Upper lobe of right lung (tissue), 1 donor: ENCODE data around the gene SMARCD3. TPM values are rescaled to one million over a fixed set of nuclear protein-coding genes. Genes with fewer than 3 reads are reported as not detected.

Experiments used
- ATAC-seq: fragments of 200-7000 bp; cut with Tn5 transposase; one replicate; pipeline ENCODE4 v1.9.1; 2020; ENCODE audit warnings: mild to moderate bottlenecking, moderate library complexity
- DNase-seq: peaks from one replicate; pipeline ENCODE4 v3.0.0-alpha.2; 2020
- H3K27ac ChIP-seq: fragments of 200-600 bp; one replicate; pipeline ENCODE4 v1.8.0; 2022
- H3K27me3 ChIP-seq: fragments of 200-600 bp; one replicate; pipeline ENCODE4 v1.8.0; 2022; ENCODE audit warnings: mild to moderate bottlenecking
- H3K36me3 ChIP-seq: fragments of 200-600 bp; one replicate; pipeline ENCODE4 v1.8.0; 2022
- H3K4me1 ChIP-seq: fragments of 200-600 bp; one replicate; pipeline ENCODE4 v1.8.0; 2022
- H3K4me3 ChIP-seq: fragments of 200-600 bp; one replicate; pipeline ENCODE4 v1.8.0; 2022; ENCODE audit warnings: mild to moderate bottlenecking
- H3K9me3 ChIP-seq: fragments of 200-600 bp; one replicate; pipeline ENCODE4 v1.8.0; 2022
- CTCF ChIP-seq: fragments of 200-600 bp; IDR thresholded peaks from one replicate; pipeline ENCODE4 v1.8.0; 2022; ENCODE audit warnings: antibody characterized with exemption
- intact Hi-C: fragments of 100-400 bp; cut with DNase I; formaldehyde crosslinking; loops from one replicate; pipeline ENCODE4 v1.11.0; 2022
- total RNA-seq: library from RNA; stranded (reverse); fragmentation: NEBNext Ultra II Directional; extraction: Animal tissue kit (Norgen Biotek cat#: 25700); gene quantifications from one replicate; pipeline ENCODE4 v1.2.1, GENCODE V29; 2021
- donor health status: DM: no; HTN: yes; CAD: no; lungs with severe emphysema.

The SMARCD3 gene
- total RNA-seq, 1 donor from 2014 or later = 61.5 TPM

- DNase-seq = no peak
- ATAC-seq = no peak
- H3K27ac ChIP-seq = no peak overlapping the region
- H3K36me3 ChIP-seq = no peaks in the 10 kb centered on the region
- no peak for TF ChIP-seq CTCF
- H3K9me3 ChIP-seq = no peaks in the 10 kb centered on the region
- intact Hi-C loops = no loop called here
- H3K27me3 ChIP-seq = no peaks in the 10 kb centered on the region
- no peak overlapping the region for H3K4me3 ChIP-seq
- H3K4me1 ChIP-seq = no peaks in the 10 kb centered on the region
Observed at GRCh38 chr7:151193203-151193978, 55.1 kb downstream of the SMARCD3 start.

- no peaks in the 10 kb centered on the region for H3K9me3 ChIP-seq
- ATAC-seq (no peak), DNase-seq (no peak)
- intact Hi-C loops = no loop called here
- no peak overlapping the region for H3K4me3 ChIP-seq
- no peaks in the 10 kb centered on the region for H3K4me1 ChIP-seq
- H3K36me3 ChIP-seq = no peaks in the 10 kb centered on the region
- no peak overlapping the region for H3K27ac ChIP-seq
- no peaks in the 10 kb centered on the region for H3K27me3 ChIP-seq
- no peak for TF ChIP-seq CTCF
Observed at GRCh38 chr7:151192002-151192539, 56.4 kb downstream of the SMARCD3 start.

- intact Hi-C loops = no loop called here
- DNase-seq = no peak
Observed at GRCh38 chr7:151191544-151191943, 57.0 kb downstream of the SMARCD3 start.

GRCh38 chr7:151189038-151189437, 59.5 kb downstream of the SMARCD3 start:
- no peak for TF ChIP-seq CTCF
- Histone ChIP-seq H3K4me3 (no peak overlapping the region), H3K27me3 (no peaks in the 10 kb centered on the region), H3K9me3 (no peaks in the 10 kb centered on the region), H3K36me3 (no peaks in the 10 kb centered on the region), H3K4me1 (no peaks in the 10 kb centered on the region), H3K27ac (no peak overlapping the region)
- intact Hi-C loops = no loop called here
- ATAC-seq = no peak
- DNase-seq = no peak

More at GRCh38 chr7:151191544-151191943, 57.0 kb downstream of the SMARCD3 start:
- Histone ChIP-seq H3K36me3 (no peaks in the 10 kb centered on the region), H3K9me3 (no peaks in the 10 kb centered on the region), H3K4me3 (no peak overlapping the region), H3K27ac (no peak overlapping the region), H3K4me1 (no peaks in the 10 kb centered on the region), H3K27me3 (no peaks in the 10 kb centered on the region)
- no peak for ATAC-seq
- no peak for TF ChIP-seq CTCF

Other genes starting within 250 kb of the SMARCD3 start
- 0.17 TPM for gene ATG9B, start 224.2 kb downstream of the SMARCD3 start, total RNA-seq
- gene ABCB8, start 220.2 kb downstream of the SMARCD3 start, total RNA-seq = 40.6 TPM
- 2.6 TPM for gene ASIC3, start 200.2 kb downstream of the SMARCD3 start, total RNA-seq
- gene CDK5, start 190.8 kb downstream of the SMARCD3 start, total RNA-seq = 10.4 TPM
- gene SLC4A2, start 189.1 kb downstream of the SMARCD3 start, total RNA-seq = 178 TPM
- gene FASTK, start 167.9 kb downstream of the SMARCD3 start, total RNA-seq = 54.2 TPM
- 36.3 TPM for gene TMUB1, start 165.2 kb downstream of the SMARCD3 start, total RNA-seq
- gene AGAP3, start 162.2 kb downstream of the SMARCD3 start, total RNA-seq = 152 TPM
- gene GBX1, start 81.0 kb downstream of the SMARCD3 start, total RNA-seq = not detected
- gene ASB10, start 61.4 kb downstream of the SMARCD3 start, total RNA-seq = not detected
- not detected for gene H2BK1, start 38.2 kb downstream of the SMARCD3 start, total RNA-seq
- gene ABCF2, start 21.5 kb downstream of the SMARCD3 start, total RNA-seq = 26.3 TPM
- gene CHPF2, start 16.2 kb downstream of the SMARCD3 start, total RNA-seq = 37.2 TPM
- gene NUB1, start 93.1 kb upstream of the SMARCD3 start, total RNA-seq = 55.2 TPM
- 1.3 TPM for gene WDR86, start 161.3 kb upstream of the SMARCD3 start, total RNA-seq
- gene CRYGN, start 191.4 kb upstream of the SMARCD3 start, total RNA-seq = not detected